ENCODE measurements around the gene THRB. TPM values are rescaled to one million over a fixed set of nuclear protein-coding genes. Genes with fewer than 3 reads are reported as not detected.

The THRB gene
- total and polyA plus RNA-seq, 10 donors, result 1.00 to 26.6 (median 16.2) TPM

DNA sequence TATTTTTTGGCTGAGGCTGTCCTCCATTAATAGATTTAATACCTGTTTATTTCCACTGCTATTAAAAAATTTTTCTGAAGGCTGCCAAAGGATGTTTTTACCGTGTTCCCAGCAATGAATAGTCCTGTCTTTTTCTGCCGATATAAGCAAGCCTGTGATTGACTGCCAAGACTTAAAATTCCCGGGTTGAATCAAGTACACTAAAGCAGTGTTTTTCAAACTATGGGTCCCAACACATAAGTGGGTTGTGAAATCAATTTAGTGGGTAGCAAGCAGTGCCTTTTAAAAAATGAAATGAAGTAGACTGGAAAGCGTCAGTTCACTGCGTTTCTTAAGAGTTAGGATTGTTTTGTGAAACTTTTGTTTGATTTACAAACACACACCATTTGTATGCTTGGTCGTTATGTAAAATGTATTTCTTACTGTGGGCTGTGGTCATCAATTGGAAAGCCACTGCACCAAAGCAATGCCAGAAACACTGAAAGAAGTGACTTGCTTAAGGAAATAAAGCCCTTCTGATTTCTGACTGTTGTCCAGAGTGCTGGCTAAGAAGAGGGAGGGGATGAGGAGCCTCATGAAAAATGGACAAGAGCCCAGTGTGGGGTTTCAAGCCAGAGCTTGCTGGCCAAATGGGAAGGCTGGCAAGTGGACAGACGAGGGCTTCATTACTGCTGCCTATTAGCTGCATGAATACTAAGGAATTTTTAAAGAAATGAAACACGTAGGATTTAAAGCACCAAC lies 206.0 kb downstream of the THRB start:
- WGBS, 5 donors, result 66 to 83% (median 81%) methylated on average over 8 of the region's 8 CpGs
- Histone ChIP-seq H3K4me3 (no peak overlapping the region), H3K9me3 (peaks cover 0 to 9% (median 3%) of the 10 kb centered on the region in 8 donors), H3K27ac (no peak overlapping the region), H3K4me1 (no peaks in the 10 kb centered on the region), H3K27me3 (replicated peaks in 1 of 7) (no peaks in the 10 kb centered on the region), H3K36me3 (no peaks in the 10 kb centered on the region)
- TF ChIP-seq POLR2A (IDR thresholded peaks at IDR 0.05), result no peak
- no peak for TF ChIP-seq POLR2AphosphoS5 (IDR thresholded peaks at IDR 0.05)
- TF ChIP-seq, protein P1, sequence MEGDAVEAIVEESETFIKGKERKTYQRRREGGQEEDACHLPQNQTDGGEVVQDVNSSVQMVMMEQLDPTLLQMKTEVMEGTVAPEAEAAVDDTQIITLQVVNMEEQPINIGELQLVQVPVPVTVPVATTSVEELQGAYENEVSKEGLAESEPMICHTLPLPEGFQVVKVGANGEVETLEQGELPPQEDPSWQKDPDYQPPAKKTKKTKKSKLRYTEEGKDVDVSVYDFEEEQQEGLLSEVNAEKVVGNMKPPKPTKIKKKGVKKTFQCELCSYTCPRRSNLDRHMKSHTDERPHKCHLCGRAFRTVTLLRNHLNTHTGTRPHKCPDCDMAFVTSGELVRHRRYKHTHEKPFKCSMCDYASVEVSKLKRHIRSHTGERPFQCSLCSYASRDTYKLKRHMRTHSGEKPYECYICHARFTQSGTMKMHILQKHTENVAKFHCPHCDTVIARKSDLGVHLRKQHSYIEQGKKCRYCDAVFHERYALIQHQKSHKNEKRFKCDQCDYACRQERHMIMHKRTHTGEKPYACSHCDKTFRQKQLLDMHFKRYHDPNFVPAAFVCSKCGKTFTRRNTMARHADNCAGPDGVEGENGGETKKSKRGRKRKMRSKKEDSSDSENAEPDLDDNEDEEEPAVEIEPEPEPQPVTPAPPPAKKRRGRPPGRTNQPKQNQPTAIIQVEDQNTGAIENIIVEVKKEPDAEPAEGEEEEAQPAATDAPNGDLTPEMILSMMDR (IDR thresholded peaks at IDR 0.05 in 8 of 11, conservative IDR thresholded peaks at IDR 0.05 in 3 of 11), result no peak
- no peak for DNase-seq
- intact Hi-C loops (cut with DNase I; ENCODE audit: low total_unique reads), result no loop called here

DNA sequence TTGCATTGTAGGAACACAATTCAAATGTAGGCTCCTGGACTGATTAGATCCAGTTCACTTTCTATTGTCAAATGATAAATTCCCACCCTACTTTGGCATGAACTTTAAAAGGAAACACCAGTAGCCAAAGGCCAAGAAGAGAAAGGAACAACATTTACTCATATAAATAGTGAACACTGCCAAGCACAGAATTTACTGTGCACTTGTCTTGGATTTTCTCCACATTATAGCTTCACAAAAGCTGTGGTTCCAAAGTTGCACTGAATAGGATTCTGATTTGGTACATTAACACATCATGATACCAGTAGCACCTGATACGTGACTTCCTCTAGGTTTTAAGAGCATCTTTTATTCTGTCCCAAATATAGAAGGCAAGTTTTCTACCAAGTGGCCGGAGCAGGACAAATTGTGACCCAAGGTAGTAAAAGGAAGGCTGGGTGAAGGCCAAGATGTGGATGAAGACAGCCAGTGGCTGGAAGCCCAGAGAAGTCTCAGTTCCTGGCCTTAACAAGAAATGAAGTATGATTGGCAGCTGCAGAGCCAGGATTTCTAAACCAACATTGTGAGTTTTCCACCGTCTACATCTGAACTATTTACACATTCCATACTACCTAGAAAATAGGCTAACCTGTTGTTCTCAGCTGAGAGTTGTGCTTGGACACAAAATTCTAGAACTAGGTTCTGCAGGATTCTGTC lies 206.7 kb downstream of the THRB start:
- H3K4me3 ChIP-seq, result no peak overlapping the region
- intact Hi-C loops (cut with DNase I; ENCODE audit: low total_unique reads), result no loop called here
- no peak for TF ChIP-seq POLR2A (IDR thresholded peaks at IDR 0.05)
- TF ChIP-seq, protein P1 (IDR thresholded peaks at IDR 0.05 in 8 of 11, conservative IDR thresholded peaks at IDR 0.05 in 3 of 11), result no peak
- no peak for TF ChIP-seq POLR2AphosphoS5 (IDR thresholded peaks at IDR 0.05)
- H3K36me3 ChIP-seq, result no peaks in the 10 kb centered on the region
- peaks cover 0 to 9% (median 3%) of the 10 kb centered on the region in 8 donors for H3K9me3 ChIP-seq
- H3K4me1 ChIP-seq, result no peaks in the 10 kb centered on the region
- no peak for DNase-seq
- WGBS, 5 donors, result 78 to 91% (median 83%) methylated on average over 3 of the region's 3 CpGs
- no peak overlapping the region for H3K27ac ChIP-seq
- no peaks in the 10 kb centered on the region for H3K27me3 ChIP-seq (replicated peaks in 1 of 7)

DNA sequence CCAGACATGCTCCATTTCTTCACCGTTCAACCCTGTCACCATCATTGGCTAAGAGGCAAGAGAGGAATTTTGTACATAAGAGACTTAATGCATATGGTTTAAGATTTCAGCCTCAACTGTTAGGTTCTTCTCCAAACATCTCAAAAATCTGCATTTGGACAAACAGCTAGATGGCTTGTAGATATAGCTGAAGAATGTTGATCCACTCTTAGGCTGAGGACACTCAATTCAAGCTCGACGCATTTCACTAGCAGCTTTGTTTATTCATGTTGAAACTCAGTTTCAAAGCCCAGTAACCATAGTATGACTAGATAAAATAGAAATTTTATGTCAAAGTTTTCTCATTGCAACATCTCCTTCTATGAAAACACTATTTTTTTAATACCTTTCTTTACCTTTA lies 208.2 kb downstream of the THRB start:
- Histone ChIP-seq H3K27me3 (replicated peaks in 1 of 7) (no peaks in the 10 kb centered on the region), H3K9me3 (peaks cover 0 to 9% (median 3%) of the 10 kb centered on the region in 8 donors), H3K36me3 (no peaks in the 10 kb centered on the region), H3K4me3 (no peak overlapping the region), H3K4me1 (no peaks in the 10 kb centered on the region), H3K27ac (no peak overlapping the region)
- TF ChIP-seq POLR2AphosphoS5 (IDR thresholded peaks at IDR 0.05), result no peak
- TF ChIP-seq, protein P1 (IDR thresholded peaks at IDR 0.05 in 8 of 11, conservative IDR thresholded peaks at IDR 0.05 in 3 of 11), result no peak
- TF ChIP-seq POLR2A (IDR thresholded peaks at IDR 0.05), result no peak
- DNase-seq, result no peak
- intact Hi-C loops (cut with DNase I; ENCODE audit: low total_unique reads), result no loop called here
- WGBS, 5 donors, result 92 to 98% (median 95%) methylated on average over 3 of the region's 3 CpGs

DNA sequence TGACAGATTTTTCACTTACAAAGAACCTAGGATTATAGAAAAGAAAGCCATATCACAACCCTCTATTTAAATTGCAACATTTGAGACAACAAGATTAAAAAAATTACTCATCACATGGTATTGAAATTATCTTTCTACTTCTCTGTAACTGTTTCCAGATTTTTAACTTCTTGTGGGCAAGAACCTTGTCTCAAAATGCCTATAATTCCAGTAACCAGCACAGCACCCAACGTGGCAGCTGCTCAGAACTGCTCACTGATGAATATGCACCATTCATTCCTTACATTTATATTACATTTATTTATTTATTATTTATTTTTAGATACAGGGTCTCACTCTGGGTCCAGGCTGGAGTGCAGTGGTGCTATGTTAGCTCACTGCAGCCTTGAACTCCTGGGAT lies 216.1 kb downstream of the THRB start:
- WGBS, 5 donors, result 63 to 70% (median 68%) methylated on average over 1 of the region's 1 CpG
- TF ChIP-seq POLR2A (IDR thresholded peaks at IDR 0.05) (no peak), POLR2AphosphoS5 (IDR thresholded peaks at IDR 0.05) (no peak)
- TF ChIP-seq, protein P1 (IDR thresholded peaks at IDR 0.05 in 8 of 11, conservative IDR thresholded peaks at IDR 0.05 in 3 of 11), result no peak

More for the DNA sequence above, 216.1 kb downstream of the THRB start:
- Histone ChIP-seq H3K4me3 (no peak overlapping the region), H3K9me3 (no peaks in the 10 kb centered on the region), H3K27me3 (replicated peaks in 1 of 7) (no peaks in the 10 kb centered on the region), H3K36me3 (no peaks in the 10 kb centered on the region), H3K4me1 (no peaks in the 10 kb centered on the region), H3K27ac (no peak overlapping the region)
- no peak for DNase-seq
- intact Hi-C loops (cut with DNase I; ENCODE audit: low total_unique reads), result no loop called here
